ENCODE measurements around the gene SMAD6.

DNA sequence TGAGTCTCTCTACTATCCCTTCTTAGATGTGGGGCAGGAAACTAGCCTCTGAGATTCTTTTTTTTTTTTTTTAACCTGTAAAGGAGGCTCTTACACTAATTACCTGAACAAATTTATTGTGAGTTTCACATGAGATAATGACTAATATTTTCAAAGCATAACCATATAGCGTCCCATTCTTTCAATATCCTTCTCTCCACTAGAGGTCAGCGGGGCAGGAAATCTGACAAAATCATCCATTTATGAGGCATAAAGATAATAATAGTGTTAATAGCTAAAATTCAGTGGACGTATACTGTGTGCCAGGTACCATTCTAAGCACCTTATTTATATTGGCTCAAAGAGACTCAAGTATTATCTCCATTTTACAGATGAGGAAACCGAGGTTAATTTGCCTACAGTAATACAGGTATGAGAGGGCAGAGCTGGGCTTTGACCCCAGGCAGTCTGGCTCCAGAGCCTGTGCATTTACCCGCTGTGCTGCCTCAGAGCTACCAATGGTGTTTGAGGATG lies 16.3 kb upstream of the SMAD6 start:
- TF ChIP-seq, protein P1, sequence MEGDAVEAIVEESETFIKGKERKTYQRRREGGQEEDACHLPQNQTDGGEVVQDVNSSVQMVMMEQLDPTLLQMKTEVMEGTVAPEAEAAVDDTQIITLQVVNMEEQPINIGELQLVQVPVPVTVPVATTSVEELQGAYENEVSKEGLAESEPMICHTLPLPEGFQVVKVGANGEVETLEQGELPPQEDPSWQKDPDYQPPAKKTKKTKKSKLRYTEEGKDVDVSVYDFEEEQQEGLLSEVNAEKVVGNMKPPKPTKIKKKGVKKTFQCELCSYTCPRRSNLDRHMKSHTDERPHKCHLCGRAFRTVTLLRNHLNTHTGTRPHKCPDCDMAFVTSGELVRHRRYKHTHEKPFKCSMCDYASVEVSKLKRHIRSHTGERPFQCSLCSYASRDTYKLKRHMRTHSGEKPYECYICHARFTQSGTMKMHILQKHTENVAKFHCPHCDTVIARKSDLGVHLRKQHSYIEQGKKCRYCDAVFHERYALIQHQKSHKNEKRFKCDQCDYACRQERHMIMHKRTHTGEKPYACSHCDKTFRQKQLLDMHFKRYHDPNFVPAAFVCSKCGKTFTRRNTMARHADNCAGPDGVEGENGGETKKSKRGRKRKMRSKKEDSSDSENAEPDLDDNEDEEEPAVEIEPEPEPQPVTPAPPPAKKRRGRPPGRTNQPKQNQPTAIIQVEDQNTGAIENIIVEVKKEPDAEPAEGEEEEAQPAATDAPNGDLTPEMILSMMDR (IDR thresholded peaks at IDR 0.05) = no peak
- TF ChIP-seq EP300 (IDR thresholded peaks at IDR 0.05) = no peak
- no peak for TF ChIP-seq POLR2AphosphoS5 (IDR thresholded peaks at IDR 0.05)
- TF ChIP-seq POLR2A (IDR thresholded peaks at IDR 0.05; ENCODE audit: low read depth) = no peak
